GM19043 (cell line): Measurements from ENCODE around the gene NFXL1.

Experiments used
- ATAC-seq: cut with Tn5 transposase; IDR thresholded peaks from one replicate; pipeline ENCODE4 v1.9.1; 2021; ENCODE audit warnings: low read depth; ENCODE audit not compliant: unreplicated experiment

The NFXL1 gene

GRCh38 chr4:47837094-47837907 lies 77.1 kb downstream of the NFXL1 start:
- ATAC-seq = peak; percentile 73

GRCh38 chr4:47836641-47837093 lies 77.7 kb downstream of the NFXL1 start:
- ATAC-seq = peak; percentile 67

- no peak for ATAC-seq
Observed at GRCh38 chr4:47835494-47835893, 78.9 kb downstream of the NFXL1 start.

- no peak for ATAC-seq
Observed at GRCh38 chr4:47831026-47831679, 83.2 kb downstream of the NFXL1 start.

GRCh38 chr4:47830265-47831025 lies 83.9 kb downstream of the NFXL1 start:
- ATAC-seq = no peak

- no peak for ATAC-seq
Observed at GRCh38 chr4:47829438-47829837, 84.9 kb downstream of the NFXL1 start.

- no peak for ATAC-seq
Observed at GRCh38 chr4:47827343-47828047, 86.9 kb downstream of the NFXL1 start.

- ATAC-seq = no peak
Observed at GRCh38 chr4:47824840-47825239, 89.5 kb downstream of the NFXL1 start.

- no peak for ATAC-seq
Observed at GRCh38 chr4:47819178-47819577, 95.2 kb downstream of the NFXL1 start.

- ATAC-seq = no peak
Observed at GRCh38 chr4:47817275-47817674, 97.1 kb downstream of the NFXL1 start.

- no peak for ATAC-seq
Observed at GRCh38 chr4:47816748-47817147, 97.6 kb downstream of the NFXL1 start.

GRCh38 chr4:47814618-47815295 lies 99.6 kb downstream of the NFXL1 start:
- ATAC-seq = no peak

- no peak for ATAC-seq
Observed at GRCh38 chr4:47809654-47810203, 104.7 kb downstream of the NFXL1 start.

- ATAC-seq = no peak
Observed at GRCh38 chr4:47804598-47804997, 109.8 kb downstream of the NFXL1 start.

GRCh38 chr4:47801481-47802002 lies 112.8 kb downstream of the NFXL1 start:
- no peak for ATAC-seq

- ATAC-seq = no peak
Observed at GRCh38 chr4:47798165-47798564, 116.2 kb downstream of the NFXL1 start.
